ENCODE results near the gene TMCC1.
"Not testable (repeated sequence)": the region's sequence is repeated elsewhere in the genome, so short reads cannot be mapped to it uniquely, and the experiment has no call there.

TMCC1 gene

DNA sequence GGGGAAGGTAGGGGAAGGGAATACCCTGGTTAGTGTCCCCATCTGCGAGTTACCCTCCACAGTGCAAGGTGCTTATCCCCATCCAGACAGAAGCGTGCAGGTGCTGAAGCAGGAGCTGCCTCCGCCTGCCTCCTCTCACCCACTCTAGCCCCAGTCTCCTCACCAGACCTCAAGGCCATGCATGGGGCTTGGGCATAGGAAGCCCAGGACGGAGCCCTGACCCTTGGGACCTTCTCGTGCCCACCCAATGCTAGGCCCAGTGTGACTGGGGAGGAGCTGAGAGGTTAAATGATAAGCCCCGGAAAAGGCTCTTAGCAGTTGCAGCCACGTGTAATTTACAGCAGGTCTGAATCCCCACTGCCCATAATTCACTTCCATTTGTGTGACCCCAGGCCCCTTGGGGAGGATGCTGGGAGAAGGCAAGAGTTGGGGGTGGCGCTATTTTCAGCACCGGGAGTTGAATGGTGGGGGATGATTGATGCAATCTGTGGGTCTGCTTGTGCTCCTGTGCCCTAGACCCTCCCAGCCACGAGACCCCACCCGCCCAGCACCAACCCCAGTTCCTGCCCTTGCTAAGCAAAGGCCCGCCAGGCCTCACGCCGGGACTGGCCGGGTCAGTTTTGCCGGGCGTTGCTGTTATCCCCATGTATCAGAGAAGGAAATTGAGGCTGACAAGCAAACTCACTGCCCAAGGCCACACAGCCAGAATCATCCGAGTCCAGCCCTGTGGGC is 272.5 kb downstream of the TMCC1 start:
- no peak for DNase-seq

- peak; percentile 52 to 67 for DNase-seq
Measured at GRCh38 chr3:129619726-129620162, 273.8 kb downstream of the TMCC1 start.

- no peak for DNase-seq
Measured at GRCh38 chr3:129618901-129619671, 274.4 kb downstream of the TMCC1 start.

GRCh38 chr3:129618186-129618820 is 275.2 kb downstream of the TMCC1 start:
- DNase-seq = no peak

GRCh38 chr3:129617381-129618185 is 275.9 kb downstream of the TMCC1 start:
- DNase-seq = no peak

- peak; percentile 92 to 97 for DNase-seq
Measured at GRCh38 chr3:129616713-129617112, 276.8 kb downstream of the TMCC1 start.

DNA sequence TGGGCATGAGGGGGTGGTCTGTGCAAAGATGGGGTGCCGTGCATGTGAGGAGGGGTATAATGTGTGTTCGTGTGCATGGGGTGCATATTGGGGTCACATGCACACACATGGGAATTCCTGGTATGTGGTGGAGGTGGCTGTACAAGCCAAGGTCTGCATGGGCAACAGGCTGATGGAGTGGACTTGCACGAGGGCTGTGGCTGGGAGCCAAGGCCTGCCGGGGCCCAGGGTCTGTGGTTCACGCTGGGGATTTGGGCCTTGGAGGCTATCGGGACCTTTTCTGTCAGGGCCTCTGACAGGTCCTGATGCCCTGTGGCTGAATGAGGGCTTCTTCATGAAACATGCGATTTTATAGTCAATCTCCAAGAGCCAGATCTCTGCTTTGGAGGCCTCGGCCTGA is 277.2 kb downstream of the TMCC1 start:
- DNase-seq = no peak

DNA sequence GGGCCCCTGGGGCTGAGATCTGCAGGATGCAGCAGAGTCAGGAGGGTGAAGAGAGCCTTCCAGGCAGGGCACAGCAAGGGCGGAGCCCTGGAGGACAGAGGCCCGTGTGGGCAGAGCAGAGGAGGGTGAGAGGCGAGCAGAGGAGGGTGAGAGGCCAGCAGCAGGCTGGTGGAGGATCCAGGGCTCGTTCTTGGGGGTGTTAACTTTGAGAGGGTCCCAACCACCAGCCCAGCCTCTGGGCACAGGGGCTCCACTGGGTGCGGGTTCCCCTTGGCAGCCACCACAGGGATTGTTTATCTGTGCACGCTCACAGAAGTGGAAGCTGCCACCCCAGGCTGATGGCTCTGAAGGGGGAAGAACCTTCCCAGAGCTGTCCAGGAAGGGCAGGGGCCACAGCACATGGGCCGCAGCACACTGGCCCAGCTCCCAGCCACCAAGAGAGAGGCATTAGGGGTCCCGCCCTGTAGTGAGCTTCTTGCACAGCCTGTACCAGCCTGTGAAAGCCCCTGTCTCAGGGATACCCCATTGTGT is 277.7 kb downstream of the TMCC1 start:
- peak; percentile 31 to 71 for DNase-seq

GRCh38 chr3:129614927-129615363 is 278.6 kb downstream of the TMCC1 start:
- peak; percentile 86 to 89 for DNase-seq

- DNase-seq = no peak
Measured at GRCh38 chr3:129614435-129614834, 279.1 kb downstream of the TMCC1 start.

DNA sequence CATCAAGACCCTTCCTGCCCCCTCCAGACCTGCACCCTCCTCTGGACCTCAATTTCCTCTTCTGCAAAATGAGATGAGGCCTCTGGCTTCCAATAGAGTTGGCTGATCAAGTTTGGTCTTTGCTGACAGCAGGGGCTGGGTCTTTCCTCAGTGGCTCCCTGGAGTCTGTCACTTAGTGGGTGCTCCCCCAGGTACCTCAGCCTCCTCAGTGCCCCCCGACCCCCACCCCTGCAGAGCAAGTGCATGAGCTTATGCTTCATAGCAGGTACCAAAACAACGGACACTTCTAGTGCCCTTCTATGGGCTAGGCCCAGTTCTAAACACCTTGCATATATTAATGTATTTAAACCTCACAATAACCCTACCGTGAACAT is 280.2 kb downstream of the TMCC1 start:
- no peak for DNase-seq

- peak in 1 of 2 donors; percentile 29 for DNase-seq
Measured at GRCh38 chr3:129612534-129613366, 280.8 kb downstream of the TMCC1 start.

DNA sequence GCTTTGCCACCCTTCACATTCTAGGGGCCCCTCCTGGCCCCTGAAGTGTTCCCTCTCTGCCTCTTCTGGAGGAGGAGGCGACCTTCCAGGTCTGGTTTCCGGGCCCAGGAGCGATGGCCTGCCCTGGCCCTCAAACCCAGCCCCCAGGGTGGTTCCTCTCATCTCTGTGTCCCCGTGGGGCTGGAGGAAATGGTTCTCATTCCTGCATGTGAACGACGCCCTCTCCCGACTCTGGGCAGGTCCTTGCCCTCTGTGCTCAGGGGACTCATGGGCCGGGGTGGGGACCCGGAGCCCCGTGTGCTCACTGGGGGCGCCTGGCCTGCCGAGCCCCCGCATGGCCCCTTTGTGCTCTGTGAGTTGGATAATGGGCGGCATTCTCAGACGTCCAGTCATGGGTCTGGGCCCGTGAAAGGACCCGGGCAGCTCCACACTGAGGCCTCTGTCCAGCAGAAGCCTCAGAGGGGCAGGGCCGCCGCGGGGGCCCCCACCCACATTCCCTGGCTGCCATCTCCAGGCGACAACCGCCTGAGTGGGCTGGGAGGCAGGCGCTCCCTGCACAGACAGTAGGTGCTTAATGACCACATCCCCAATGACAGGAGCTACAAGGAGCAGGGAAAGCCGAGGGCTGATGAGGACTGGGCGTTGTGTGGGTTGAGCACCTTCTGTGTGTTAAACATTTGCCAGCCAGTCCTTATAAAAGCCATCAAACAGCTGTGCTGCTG is 281.5 kb downstream of the TMCC1 start:
- DNase-seq = peak in 1 of 2 donors; percentile 34

- no peak for DNase-seq
Measured at GRCh38 chr3:129611446-129611800, 282.1 kb downstream of the TMCC1 start.

DNA sequence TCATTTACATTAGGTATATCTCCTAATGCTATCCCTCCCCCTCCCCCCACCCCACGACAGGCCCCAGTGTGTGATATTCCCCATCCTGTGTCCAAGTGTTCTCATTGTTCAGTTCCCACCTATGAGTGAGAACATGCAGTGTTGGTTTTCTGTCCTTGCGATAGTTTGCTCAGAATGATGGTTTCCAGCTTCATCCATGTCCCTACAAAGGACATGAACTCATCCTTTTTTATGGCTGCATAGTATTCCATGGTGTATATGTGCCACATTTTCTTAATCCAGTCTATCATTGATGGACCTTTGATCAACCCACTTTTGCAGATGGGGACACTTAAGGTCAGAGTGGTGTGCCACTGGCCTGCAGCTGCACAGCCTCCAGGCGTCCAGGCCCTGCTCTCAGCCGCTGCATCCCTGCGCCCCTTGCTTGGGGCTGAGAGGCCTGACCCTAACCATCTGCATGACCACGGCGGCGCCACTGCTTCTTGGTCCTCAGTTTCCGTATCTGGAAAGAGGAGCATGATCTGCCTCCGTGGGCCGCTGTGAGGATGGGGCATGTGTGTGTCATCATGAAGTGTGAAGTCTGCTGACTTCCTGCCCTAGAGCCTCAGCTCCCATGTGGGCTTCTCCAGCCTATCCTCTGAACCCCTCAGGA is 282.6 kb downstream of the TMCC1 start:
- not testable (repeated sequence) for DNase-seq

- DNase-seq = no peak
Measured at GRCh38 chr3:129610276-129610675, 283.2 kb downstream of the TMCC1 start.

DNA sequence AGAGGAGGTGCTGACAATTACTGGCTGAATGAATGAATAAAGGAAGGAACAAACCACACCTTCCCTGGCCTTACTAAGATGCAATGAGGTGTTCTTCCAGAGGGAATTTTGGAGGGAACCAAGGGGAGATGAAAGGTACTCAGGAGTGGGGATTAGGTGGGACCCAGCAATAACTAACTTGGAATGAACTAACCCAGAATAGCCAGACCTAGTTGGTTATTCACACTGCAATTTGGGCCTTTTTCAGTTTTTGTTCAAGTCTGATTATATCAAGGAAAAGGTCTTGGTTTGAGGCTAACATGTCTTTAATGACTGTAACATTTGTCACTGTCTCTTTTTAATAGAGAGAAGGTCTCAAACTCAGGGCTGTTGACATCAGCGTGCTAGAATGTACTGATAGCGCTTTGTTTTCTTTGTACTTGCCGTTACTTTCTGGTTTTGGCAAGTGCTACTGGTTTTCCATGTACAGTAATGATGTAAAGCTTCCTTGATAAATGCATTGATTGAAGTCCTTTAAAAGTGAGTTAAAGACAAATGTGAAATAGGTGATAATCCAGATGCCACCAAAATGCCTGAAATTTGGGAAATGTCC is 283.8 kb downstream of the TMCC1 start:
- no peak for DNase-seq

- no peak for DNase-seq
Measured at GRCh38 chr3:129608936-129609590, 284.4 kb downstream of the TMCC1 start.
